ENCODE data around the gene PRMT5.
"Not testable (repeated sequence)": the region's sequence is repeated elsewhere in the genome, so short reads cannot be mapped to it uniquely, and the experiment has no call there.

The PRMT5 gene

GRCh38 chr14:22920697-22921096, 8.5 kb downstream of the PRMT5 start:
- DNase-seq = no peak
- no peak overlapping the region for H2BK5ac ChIP-seq (ENCODE audit: low read length)
- H3K4me3 ChIP-seq (ENCODE audit: low read length) = no peak overlapping the region
- WGBS (ENCODE audit: extremely low coverage, insufficient coverage, low lambda C conversion rate) = no CpG with 5 or more reads among the region's 6 CpGs
- H4K8ac ChIP-seq (ENCODE audit: low read depth, low read length) = no peak overlapping the region
- peaks cover 30% of the 10 kb centered on the region for H3K36me3 ChIP-seq (ENCODE audit: control insufficient read depth, insufficient read depth, low read length)
- H2BK120ac ChIP-seq (ENCODE audit: low read depth, low read length) = no peak overlapping the region
- peaks cover 8% of the 10 kb centered on the region for H3K79me1 ChIP-seq (ENCODE audit: low read length)
- H3K23ac ChIP-seq (ENCODE audit: low read length) = no peak overlapping the region
- no peak overlapping the region for H3K4me2 ChIP-seq (ENCODE audit: low read length)
- H3K9ac ChIP-seq (ENCODE audit: low read length) = no peak overlapping the region
- no peak overlapping the region for H2AK5ac ChIP-seq (ENCODE audit: low read length)
- no peak overlapping the region for H3K18ac ChIP-seq (ENCODE audit: low read length)
- H3K4ac ChIP-seq (ENCODE audit: low read depth, low read length) = no peak overlapping the region
- H3K56ac ChIP-seq (ENCODE audit: low read length) = no peak overlapping the region
- peaks cover 2% of the 10 kb centered on the region for H3K4me1 ChIP-seq (ENCODE audit: control insufficient read depth, low read depth, low read length)
- H3K79me2 ChIP-seq (ENCODE audit: control insufficient read depth, insufficient read depth, low read length) = peaks cover 7% of the 10 kb centered on the region
- no peak overlapping the region for H3K27ac ChIP-seq (ENCODE audit: low read depth, low read length)
- H4K5ac ChIP-seq (ENCODE audit: low read length) = no peak overlapping the region
- no peaks in the 10 kb centered on the region for H3K27me3 ChIP-seq (ENCODE audit: insufficient read depth, low read length, poor library complexity)
- no peak overlapping the region for H2BK15ac ChIP-seq (replicated peaks; ENCODE audit: low read depth)

GRCh38 chr14:22919601-22919921, 9.6 kb downstream of the PRMT5 start:
- peaks cover 28% of the 10 kb centered on the region for H3K36me3 ChIP-seq (ENCODE audit: control insufficient read depth, insufficient read depth, low read length)
- H4K8ac ChIP-seq (ENCODE audit: low read depth, low read length) = no peak overlapping the region
- H4K5ac ChIP-seq (ENCODE audit: low read length) = no peak overlapping the region
- H2AK5ac ChIP-seq (ENCODE audit: low read length) = no peak overlapping the region
- peaks cover 2% of the 10 kb centered on the region for H3K4me1 ChIP-seq (ENCODE audit: control insufficient read depth, low read depth, low read length)
- H3K18ac ChIP-seq (ENCODE audit: low read length) = no peak overlapping the region
- peak overlapping the region; percentile 70 for H3K9ac ChIP-seq (ENCODE audit: low read length)
- no peak overlapping the region for H3K23ac ChIP-seq (ENCODE audit: low read length)
- no peaks in the 10 kb centered on the region for H3K27me3 ChIP-seq (ENCODE audit: insufficient read depth, low read length, poor library complexity)
- no peak overlapping the region for H3K4me3 ChIP-seq (ENCODE audit: low read length)
- H3K79me1 ChIP-seq (ENCODE audit: low read length) = peaks cover 8% of the 10 kb centered on the region
- no peak overlapping the region for H2BK5ac ChIP-seq (ENCODE audit: low read length)
- H3K27ac ChIP-seq (ENCODE audit: low read depth, low read length) = peak overlapping the region; percentile 5
- peaks cover 7% of the 10 kb centered on the region for H3K79me2 ChIP-seq (ENCODE audit: control insufficient read depth, insufficient read depth, low read length)
- DNase-seq = no peak
- no CpG with 5 or more reads among the region's 10 CpGs for WGBS (ENCODE audit: extremely low coverage, insufficient coverage, low lambda C conversion rate)
- H2BK120ac ChIP-seq (ENCODE audit: low read depth, low read length) = no peak overlapping the region
- H3K4me2 ChIP-seq (ENCODE audit: low read length) = peak overlapping the region; percentile 76
- H3K56ac ChIP-seq (ENCODE audit: low read length) = peak overlapping the region; percentile 86
- no peak overlapping the region for H2BK15ac ChIP-seq (replicated peaks; ENCODE audit: low read depth)
- no peak overlapping the region for H3K4ac ChIP-seq (ENCODE audit: low read depth, low read length)

- Histone ChIP-seq H3K36me3 (ENCODE audit: control insufficient read depth, insufficient read depth, low read length) (peaks cover 23% of the 10 kb centered on the region), H3K4ac (ENCODE audit: low read depth, low read length) (no peak within 1 kb of the TSS)
- WGBS (ENCODE audit: extremely low coverage, insufficient coverage, low lambda C conversion rate) = no CpG with 5 or more reads among the region's 46 CpGs
Observed at GRCh38 chr14:22918804-22919600, 10.2 kb downstream of the PRMT5 start, which contains the start of gene RBM23. Gene RBM23, minus strand, starts transcription at chr14:22919149.

GRCh38 chr14:22915886-22916521, 13.2 kb downstream of the PRMT5 start:
- Histone ChIP-seq H3K23ac (ENCODE audit: low read length) (no peak overlapping the region), H4K8ac (ENCODE audit: low read depth, low read length) (no peak overlapping the region), H2BK120ac (ENCODE audit: low read depth, low read length) (no peak overlapping the region), H3K79me1 (ENCODE audit: low read length) (peaks cover 7% of the 10 kb centered on the region), H3K4ac (ENCODE audit: low read depth, low read length) (no peak overlapping the region), H3K27me3 (ENCODE audit: insufficient read depth, low read length, poor library complexity) (no peaks in the 10 kb centered on the region), H3K36me3 (ENCODE audit: control insufficient read depth, insufficient read depth, low read length) (peaks cover 7% of the 10 kb centered on the region), H3K56ac (ENCODE audit: low read length) (no peak overlapping the region), H3K79me2 (ENCODE audit: control insufficient read depth, insufficient read depth, low read length) (peaks cover 10% of the 10 kb centered on the region), H3K18ac (ENCODE audit: low read length) (no peak overlapping the region), H4K5ac (ENCODE audit: low read length) (no peak overlapping the region), H3K9ac (ENCODE audit: low read length) (no peak overlapping the region), H3K4me2 (ENCODE audit: low read length) (no peak overlapping the region), H2BK5ac (ENCODE audit: low read length) (no peak overlapping the region), H3K27ac (ENCODE audit: low read depth, low read length) (no peak overlapping the region), H3K4me1 (ENCODE audit: control insufficient read depth, low read depth, low read length) (no peaks in the 10 kb centered on the region), H3K4me3 (ENCODE audit: low read length) (no peak overlapping the region), H2AK5ac (ENCODE audit: low read length) (no peak overlapping the region), H2BK15ac (replicated peaks; ENCODE audit: low read depth) (no peak overlapping the region)
- no peak for DNase-seq
- no CpG with 5 or more reads among the region's 8 CpGs for WGBS (ENCODE audit: extremely low coverage, insufficient coverage, low lambda C conversion rate)

More at GRCh38 chr14:22918804-22919600, 10.2 kb downstream of the PRMT5 start, which contains the start of gene RBM23:
- no peak within 1 kb of the TSS for H4K5ac ChIP-seq (ENCODE audit: low read length)
- H3K9ac ChIP-seq (ENCODE audit: low read length) = peak within 1 kb of the TSS; percentile 84
- peak within 1 kb of the TSS; percentile 75 for H3K27ac ChIP-seq (ENCODE audit: low read depth, low read length)
- H2BK5ac ChIP-seq (ENCODE audit: low read length) = no peak within 1 kb of the TSS
- H3K4me3 ChIP-seq (ENCODE audit: low read length) = peak within 1 kb of the TSS; percentile 86
- H2BK120ac ChIP-seq (ENCODE audit: low read depth, low read length) = no peak within 1 kb of the TSS
- H4K8ac ChIP-seq (ENCODE audit: low read depth, low read length) = no peak within 1 kb of the TSS
- H3K23ac ChIP-seq (ENCODE audit: low read length) = no peak within 1 kb of the TSS
- H2BK15ac ChIP-seq (replicated peaks; ENCODE audit: low read depth) = no peak within 1 kb of the TSS
- no peak within 1 kb of the TSS for H2AK5ac ChIP-seq (ENCODE audit: low read length)
- peak within 1 kb of the TSS; percentile 92 for H3K18ac ChIP-seq (ENCODE audit: low read length)
- peaks cover 8% of the 10 kb centered on the region for H3K79me1 ChIP-seq (ENCODE audit: low read length)
- H3K27me3 ChIP-seq (ENCODE audit: insufficient read depth, low read length, poor library complexity) = no peaks in the 10 kb centered on the region
- peaks cover 2% of the 10 kb centered on the region for H3K4me1 ChIP-seq (ENCODE audit: control insufficient read depth, low read depth, low read length)
- DNase-seq = peak; percentile 100
- peak within 1 kb of the TSS; percentile 89 for H3K56ac ChIP-seq (ENCODE audit: low read length)
- H3K4me2 ChIP-seq (ENCODE audit: low read length) = peak within 1 kb of the TSS; percentile 90
- peaks cover 7% of the 10 kb centered on the region for H3K79me2 ChIP-seq (ENCODE audit: control insufficient read depth, insufficient read depth, low read length)

- WGBS (ENCODE audit: extremely low coverage, insufficient coverage, low lambda C conversion rate) = no CpG with 5 or more reads among the region's 4 CpGs
- H4K8ac ChIP-seq (ENCODE audit: low read depth, low read length); H3K27ac ChIP-seq (ENCODE audit: low read depth, low read length); H3K9ac ChIP-seq (ENCODE audit: low read length); DNase-seq; H3K79me1 ChIP-seq (ENCODE audit: low read length); H3K18ac ChIP-seq (ENCODE audit: low read length); H4K5ac ChIP-seq (ENCODE audit: low read length); H2BK5ac ChIP-seq (ENCODE audit: low read length); H3K4me1 ChIP-seq (ENCODE audit: control insufficient read depth, low read depth, low read length); H3K27me3 ChIP-seq (ENCODE audit: insufficient read depth, low read length, poor library complexity); H2AK5ac ChIP-seq (ENCODE audit: low read length); H2BK15ac ChIP-seq (replicated peaks; ENCODE audit: low read depth); H3K36me3 ChIP-seq (ENCODE audit: control insufficient read depth, insufficient read depth, low read length); H3K79me2 ChIP-seq (ENCODE audit: control insufficient read depth, insufficient read depth, low read length); H3K4me2 ChIP-seq (ENCODE audit: low read length); H3K4me3 ChIP-seq (ENCODE audit: low read length); H3K4ac ChIP-seq (ENCODE audit: low read depth, low read length); H2BK120ac ChIP-seq (ENCODE audit: low read depth, low read length); H3K23ac ChIP-seq (ENCODE audit: low read length); H3K56ac ChIP-seq (ENCODE audit: low read length): not testable (repeated sequence)
Observed at GRCh38 chr14:22914836-22915235, 14.3 kb downstream of the PRMT5 start.

All from mesendoderm (in vitro differentiated cells).